K562 (cell line): Measurements from ENCODE around the gene TIMM9. TPM values are rescaled to one million over a fixed set of nuclear protein-coding genes. Genes with fewer than 3 reads are reported as not detected.
A peak's percentile ranks its signal among the peaks of the same experiment; 100 is the strongest.
"Not testable (repeated sequence)": the region's sequence is repeated elsewhere in the genome, so short reads cannot be mapped to it uniquely, and the experiment has no call there.

Experiments used
- ATAC-seq: fragments of 200-7000 bp; cut with Tn5 transposase; 3 replicates; pipeline ENCODE4 v1.9.1; 2020; ENCODE audit warnings: moderate library complexity
- BruUV-seq: library from RNA; stranded (reverse); fragments of 400-500 nt; replicated peaks from 2 replicates; lab custom pipeline; 2021; lab: Mats Ljungman, UMichigan
- CTCF ChIA-PET: fragments of 300-600 bp; formaldehyde crosslinking; extraction: SDS; loops from one replicate; lab custom pipeline; 2021; ENCODE audit warnings: low intra/inter-chr PET ratio; lab: Yijun Ruan, JAX
- POLR2A ChIA-PET: fragments of 300-600, 350-650 bp; sonication (Branson Sonifier 250); formaldehyde crosslinking; extraction: SDS; loops from one replicate; lab custom pipeline; 2021; ENCODE audit warnings: antibody characterized with exemption, inconsistent platforms; lab: Yijun Ruan, JAX
- DNase-seq, 4 experiments: peaks; one replicate each; pipeline versions ENCODE4 v3.0.0 to v3.0.0-alpha.2; 2011 to 2018; ENCODE audit warnings: low spot score in 3 of 4, mixed read lengths in 3 of 4; ENCODE audit errors: extremely low read depth in 1 of 4
- FAIRE-seq: peaks from 2 replicates; lab custom pipeline; 2011; peaks lifted over from hg19 to GRCh38; lab: Jason Lieb, UNC
- H2AFZ ChIP-seq: 2 replicates; pipeline ENCODE4 v1.6.0; 2011; ENCODE audit warnings: low read depth, low read length, control low read depth, inconsistent platforms
- H3K27ac ChIP-seq: fragments of 200-600 bp; 3 replicates; pipeline ENCODE4 v1.8.0; 2011; ENCODE audit warnings: low read depth, mild to moderate bottlenecking, control low read depth, inconsistent platforms, low read length, moderate library complexity, mixed read lengths; ENCODE audit errors: extremely low read depth
- H3K27me3 ChIP-seq, 2 experiments: fragments of 300-600 bp in 1 of 2; 2 replicates in 1 of 2; 3 replicates in 1 of 2; pipeline versions ENCODE4 v1.6.0 to v1.8.0; 2011; ENCODE audit warnings: inconsistent platforms in 2 of 2, low read length in 2 of 2, mild to moderate bottlenecking in 1 of 2, mixed read lengths in 1 of 2, moderate library complexity in 1 of 2; ENCODE audit not compliant: control insufficient read depth in 2 of 2, insufficient read depth in 2 of 2
- H3K36me3 ChIP-seq: fragments of 300-600 bp; 3 replicates; pipeline ENCODE4 v1.8.0; 2011; ENCODE audit warnings: mild to moderate bottlenecking, low read length, inconsistent platforms; ENCODE audit not compliant: control insufficient read depth, insufficient read depth
- H3K4me1 ChIP-seq, 2 experiments: fragments of 200-600 bp in 1 of 2; replicated peaks in 1 of 2; 2 replicates in 1 of 2; 3 replicates in 1 of 2; pipeline versions ENCODE4 v1.5.1 to v1.8.0; 2011; ENCODE audit warnings: inconsistent platforms in 2 of 2, low read length in 2 of 2, mild to moderate bottlenecking in 1 of 2, mixed read lengths in 1 of 2, moderate library complexity in 1 of 2; ENCODE audit not compliant: control insufficient read depth in 2 of 2, insufficient read depth in 2 of 2
- H3K4me2 ChIP-seq: 2 replicates; pipeline ENCODE4 v1.6.1; 2011; ENCODE audit warnings: low read length, control low read depth, inconsistent platforms, mixed read lengths; ENCODE audit not compliant: insufficient read depth
- H3K4me3 ChIP-seq: fragments of 200-600 bp; sonication (generic), shearing (Covaris generic); 2 replicates; pipeline ENCODE4 v1.5.1; 2016; ENCODE audit warnings: control low read depth, inconsistent platforms
- H3K79me2 ChIP-seq: fragments of 200-600 bp; 3 replicates; pipeline ENCODE4 v1.8.0; 2011; ENCODE audit warnings: low read length, inconsistent platforms; ENCODE audit not compliant: control insufficient read depth, insufficient read depth
- H3K9ac ChIP-seq, 2 experiments: 2 replicates each; pipeline versions ENCODE4 v1.6.0 to v1.6.1; 2011; ENCODE audit warnings: low read depth in 2 of 2, low read length in 2 of 2, control low read depth in 1 of 2, inconsistent platforms in 1 of 2, mild to moderate bottlenecking in 1 of 2, mixed read lengths in 1 of 2; ENCODE audit not compliant: insufficient read depth in 1 of 2
- H3K9me1 ChIP-seq: one replicate; pipeline ENCODE4 v1.6.0; 2011; ENCODE audit warnings: inconsistent platforms, mild to moderate bottlenecking, low read length, moderate library complexity; ENCODE audit not compliant: control insufficient read depth, insufficient read depth
- H3K9me3 ChIP-seq: replicated peaks from 2 replicates; pipeline ENCODE4 v1.5.1; 2011; ENCODE audit warnings: low read depth, low read length, inconsistent platforms; ENCODE audit not compliant: control insufficient read depth, insufficient read depth
- H4K20me1 ChIP-seq: replicated peaks from 2 replicates; pipeline ENCODE4 v1.6.1; 2011; ENCODE audit warnings: low read length, inconsistent platforms, mixed read lengths; ENCODE audit not compliant: control insufficient read depth, insufficient read depth
- ARID2 ChIP-seq: fragments of 450-650 bp; IDR thresholded peaks from 2 replicates; pipeline ENCODE4 v1.6.1; 2017; ENCODE audit warnings: antibody characterized with exemption, mild to moderate bottlenecking
- ASH1L ChIP-seq: fragments of 450-650 bp; IDR thresholded peaks from 2 replicates; pipeline ENCODE4 v1.6.1; 2018; ENCODE audit warnings: borderline replicate concordance, mild to moderate bottlenecking, low read depth; ENCODE audit not compliant: partially characterized antibody
- BRF1 ChIP-seq: IDR thresholded peaks from 3 replicates; pipeline ENCODE4 v1.6.1; 2011; ENCODE audit warnings: borderline replicate concordance, mild to moderate bottlenecking; ENCODE audit not compliant: insufficient read length; ENCODE audit errors: extremely low read depth
- COPS2 ChIP-seq: fragments of 450-650 bp; conservative IDR thresholded peaks from 2 replicates; pipeline ENCODE4 v1.6.1; 2016; ENCODE audit warnings: mild to moderate bottlenecking, moderate library complexity
- CREM ChIP-seq: IDR thresholded peaks from 2 replicates; pipeline ENCODE4 v1.6.1; 2014; ENCODE audit warnings: antibody characterized with exemption, low read depth
- PURB ChIP-seq: sonication (generic); formaldehyde crosslinking; IDR thresholded peaks from 2 replicates; pipeline ENCODE4 v1.9.0; 2021; ENCODE audit warnings: low read depth, mild to moderate bottlenecking, missing genetic modification reagents
- SAFB2 ChIP-seq: fragments of 200-400 bp; formaldehyde crosslinking; IDR thresholded peaks from 2 replicates; pipeline ENCODE4 v1.6.1; 2018; ENCODE audit warnings: borderline replicate concordance, low read length, low read depth, moderate library complexity; ENCODE audit not compliant: severe bottlenecking
- SMARCA5 ChIP-seq: fragments of 450-650 bp; IDR thresholded peaks from 2 replicates; pipeline ENCODE4 v1.6.1; 2016
- TAF9B ChIP-seq: fragments of 450-650 bp; IDR thresholded peaks from 2 replicates; pipeline ENCODE4 v1.6.1; 2018; ENCODE audit warnings: mild to moderate bottlenecking; ENCODE audit not compliant: partially characterized antibody
- ZFP36 ChIP-seq: fragments of 150-350 bp; IDR thresholded peaks from 2 replicates; pipeline ENCODE4 v1.6.1; 2018; ENCODE audit warnings: low read length, low read depth; ENCODE audit not compliant: partially characterized antibody
- ZNF121 ChIP-seq: sonication (generic); formaldehyde crosslinking; conservative IDR thresholded peaks from 2 replicates; pipeline ENCODE4 v1.8.0; 2022; ENCODE audit warnings: missing genetic modification reagents
- ZNF140 ChIP-seq: fragments of 250-450 bp; sonication (Bioruptor Pico); IDR thresholded peaks from 2 replicates; pipeline ENCODE4 v1.8.0; 2021; ENCODE audit warnings: moderate library complexity, mild to moderate bottlenecking, inconsistent platforms
- ZNF431 ChIP-seq: sonication (generic); formaldehyde crosslinking; IDR thresholded peaks from 2 replicates; pipeline ENCODE4 v1.8.0; 2022; ENCODE audit warnings: mild to moderate bottlenecking, missing genetic modification reagents
- WGBS: fragments of 100-300 bp; shearing (Covaris generic); methylation state at CpG from one replicate; pipeline ENCODE4 v1.1.6; 2016; ENCODE audit warnings: low coverage, mixed read lengths; ENCODE audit not compliant: insufficient coverage; ENCODE audit errors: missing lambda C conversion rate; 5-methylcytosine and 5-hydroxymethylcytosine counted together
- in situ Hi-C: fragments of 300-500 bp; cut with MboI; formaldehyde crosslinking; loops from 4 replicates; pipeline ENCODE4 v1.15.0; 2018; ENCODE audit warnings: inconsistent platforms, mixed read lengths
- intact Hi-C: fragments of 100-400 bp; cut with micrococcal nuclease; formaldehyde crosslinking; loops from 2 replicates; pipeline ENCODE4 v1.14.2; 2022
- polyA plus RNA-seq, 8 experiments: library from polyadenylated mRNA; depleted of rRNA in 4 of 8; stranded (reverse) in 5 of 8; unstranded in 3 of 8; fragments of >200 nt; fragmentation: Nextera tagmentation in 2 of 8; fragmentation: Illumina TruSeq in 1 of 8; extraction: Ambion mirVana in 2 of 8; extraction: Trizol in 1 of 8; gene quantifications; 2 replicates each; pipeline versions ENCODE4 v1.2.1 to v1.2.3, GENCODE V29; 2011 to 2014; ENCODE audit warnings: inconsistent platforms in 1 of 8, missing spikeins in 1 of 8
- total RNA-seq, 7 experiments: library from RNA; depleted of rRNA in 6 of 7; stranded (reverse); fragments of >200 nt in 6 of 7; fragmentation: Illumina TruSeq in 2 of 7; extraction: Trizol in 2 of 7; gene quantifications; 2 replicates each; pipeline versions ENCODE4 v1.2.1 to v1.2.3, GENCODE V29; 2011 to 2021; ENCODE audit warnings: low replicate concordance in 1 of 7

The TIMM9 gene
- total and polyA plus RNA-seq, 9 of the 15 experiments (the other 6 are each of a cell fraction or from before 2014, with no cell fraction given), result 28.0 to 101 (median 54.3) TPM

DNA sequence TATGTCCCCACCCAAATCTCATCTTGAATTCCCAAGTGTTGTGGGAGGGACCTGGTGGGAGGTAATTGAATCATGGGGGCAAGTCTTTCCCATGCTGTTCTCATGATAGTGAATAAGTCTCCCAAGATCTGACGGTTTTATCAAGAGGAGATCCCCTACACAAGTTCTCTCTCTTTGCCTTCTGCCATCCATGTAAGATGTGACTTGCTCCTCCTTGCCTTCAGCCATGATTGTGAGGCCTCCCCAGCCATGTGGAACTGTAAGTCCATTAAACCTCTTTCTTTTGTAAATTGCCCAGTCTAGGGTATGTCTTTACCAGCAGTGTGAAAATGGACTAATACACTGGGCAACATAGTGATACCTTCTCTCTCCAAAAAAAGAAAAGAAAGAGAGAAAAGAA lies 10.4 kb downstream of the TIMM9 start:
- H3K27me3 ChIP-seq, H3K4me3 ChIP-seq, H3K27ac ChIP-seq, H2AFZ ChIP-seq, H4K20me1 ChIP-seq, H3K4me2 ChIP-seq, POLR2A ChIA-PET, H3K9me1 ChIP-seq, ATAC-seq, H3K9me3 ChIP-seq, FAIRE-seq, in situ Hi-C loops, H3K9ac ChIP-seq, BruUV-seq, DNase-seq, H3K4me1 ChIP-seq, CTCF ChIA-PET, intact Hi-C loops: not testable (repeated sequence)
- WGBS, result 100% methylated on average over 1 of the region's 1 CpG
- H3K79me2 ChIP-seq, result peaks cover 55% of the 10 kb centered on the region
- H3K36me3 ChIP-seq, result peaks cover 76% of the 10 kb centered on the region
- TF ChIP-seq ZNF431 (CRISPR knock-in tag), result peak; percentile 95

DNA sequence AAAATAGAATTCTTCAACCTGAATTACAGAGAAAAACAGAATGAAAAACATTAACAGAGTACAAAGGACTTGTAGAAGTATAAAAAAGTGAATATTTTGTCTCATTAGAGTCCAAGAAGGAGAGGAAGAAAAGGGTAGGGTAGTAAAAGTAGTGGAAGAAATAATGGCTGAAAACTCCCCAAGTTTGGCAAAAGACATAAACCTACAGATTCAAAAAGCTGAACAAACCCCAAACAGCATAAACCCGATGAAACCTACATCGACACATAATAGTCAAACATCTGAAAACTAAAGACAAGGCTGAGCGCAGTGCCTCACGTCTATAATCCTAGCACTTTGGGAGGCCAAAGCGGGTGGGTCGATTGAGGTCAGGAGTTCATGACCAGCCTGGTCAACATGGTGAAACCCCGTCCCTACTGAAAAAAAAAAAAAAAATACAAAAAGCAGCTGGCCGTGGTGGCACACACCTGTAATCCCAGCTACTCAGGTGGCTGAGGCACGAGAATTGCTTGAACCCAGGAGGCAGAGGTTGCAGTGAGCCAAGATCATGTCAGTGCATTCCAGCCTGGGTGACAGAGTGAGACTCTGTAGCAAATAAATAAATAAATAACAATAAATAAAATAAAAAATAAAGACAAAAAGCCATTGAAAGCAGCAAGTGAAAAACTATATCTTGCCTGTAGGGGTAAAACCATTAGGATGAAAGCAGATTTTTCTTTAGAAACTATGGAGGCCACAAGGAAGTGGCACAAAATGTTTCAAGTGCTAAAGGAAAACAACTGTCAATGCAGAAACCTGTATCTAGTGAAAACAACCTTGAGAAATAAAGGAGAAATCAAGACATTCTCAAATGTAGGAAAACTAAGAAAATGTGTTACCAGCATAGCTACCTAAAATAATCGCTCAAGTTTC lies 11.4 kb downstream of the TIMM9 start:
- Histone ChIP-seq H4K20me1 (no peaks in the 10 kb centered on the region), H3K9me3 (no peaks in the 10 kb centered on the region; the same call in none of the 2 replicates), H3K4me2 (no peak overlapping the region), H3K27me3 (no peaks in the 10 kb centered on the region), H2AFZ (no peak overlapping the region), H3K4me3 (no peak overlapping the region), H3K27ac (no peak overlapping the region), H3K4me1 (no peaks in the 10 kb centered on the region; a peak in 1 of 5 replicates), H3K9me1 (no peaks in the 10 kb centered on the region), H3K79me2 (peaks cover 47% of the 10 kb centered on the region), H3K36me3 (peaks cover 75% of the 10 kb centered on the region), H3K9ac (no peak overlapping the region)
- DNase-seq (no peak), FAIRE-seq (no peak), ATAC-seq (no peak)
- WGBS, result 98% methylated on average over 6 of the region's 10 CpGs
- BruUV-seq, result no TSS peak
- no peak for TF ChIP-seq CREM
- no peak for TF ChIP-seq SAFB2
- no peak for TF ChIP-seq BRF1
- TF ChIP-seq PURB, result no peak
- no peak for TF ChIP-seq SMARCA5
- TF ChIP-seq ARID2, result no peak
- no peak for TF ChIP-seq ZFP36
- no peak for TF ChIP-seq ZNF140
- no peak for TF ChIP-seq ASH1L
- no peak for TF ChIP-seq TAF9B
- TF ChIP-seq COPS2, result no peak
- TF ChIP-seq ZNF121, result no peak
- in situ Hi-C loops (no loop called here), intact Hi-C loops (no loop called here)
- CTCF ChIA-PET, result no interaction called here
- POLR2A ChIA-PET, result no interaction called here
